Progenitor cell of endocrine pancreas (in vitro differentiated cells): Measurements from ENCODE around the gene RELCH. TPM values are rescaled to one million over a fixed set of nuclear protein-coding genes. Genes with fewer than 3 reads are reported as not detected.

Experiments
- DNase-seq: peaks from one replicate; pipeline ENCODE4 v3.0.0; 2021; ENCODE audit warnings: low spot score; ENCODE audit not compliant: unreplicated experiment
- H3K27ac Mint-ChIP-seq: 2 replicates; pipeline ENCODE4 v1.8.0; 2021; ENCODE audit warnings: mild to moderate bottlenecking, moderate library complexity, mixed read lengths
- H3K27me3 Mint-ChIP-seq: 2 replicates; pipeline ENCODE4 v1.8.0; 2021; ENCODE audit warnings: mixed read lengths
- H3K36me3 Mint-ChIP-seq: 2 replicates; pipeline ENCODE4 v1.8.0; 2022; ENCODE audit warnings: mixed read lengths; ENCODE audit not compliant: insufficient read depth
- H3K4me1 Mint-ChIP-seq: 2 replicates; pipeline ENCODE4 v1.8.0; 2021; ENCODE audit warnings: low read depth, mixed read lengths
- H3K4me3 Mint-ChIP-seq: 2 replicates; pipeline ENCODE4 v1.8.0; 2021; ENCODE audit warnings: low read depth, mild to moderate bottlenecking, moderate library complexity, mixed read lengths
- H3K9me3 Mint-ChIP-seq: 2 replicates; pipeline ENCODE4 v1.8.0; 2021; ENCODE audit warnings: low read depth, mixed read lengths
- CTCF ChIP-seq: fragments of 200-600 bp; sonication (generic); IDR thresholded peaks from one replicate; pipeline ENCODE4 v1.5.0; 2021; ENCODE audit warnings: antibody characterized with exemption, mild to moderate bottlenecking; ENCODE audit not compliant: unreplicated experiment
- total RNA-seq: library from RNA; stranded (reverse); gene quantifications from 2 replicates; pipeline ENCODE4 v1.2.1, GENCODE V29; 2021

The RELCH gene
- total RNA-seq, 1 donor from 2014 or later, result 34.7 TPM

GRCh38 chr18:62210138-62210537, 23.1 kb downstream of the RELCH start:
- no peak for TF ChIP-seq CTCF
- Mint-ChIP-seq H3K36me3 (peaks cover 30% of the 10 kb centered on the region), H3K4me3 (no peak overlapping the region), H3K27ac (no peak overlapping the region), H3K4me1 (peaks cover 14% of the 10 kb centered on the region), H3K27me3 (no peaks in the 10 kb centered on the region), H3K9me3 (peaks cover 12% of the 10 kb centered on the region)
- no peak for DNase-seq

- Mint-ChIP-seq H3K4me3 (no peak overlapping the region), H3K27me3 (no peaks in the 10 kb centered on the region), H3K36me3 (peaks cover 34% of the 10 kb centered on the region), H3K4me1 (peaks cover 10% of the 10 kb centered on the region), H3K27ac (no peak overlapping the region), H3K9me3 (peaks cover 12% of the 10 kb centered on the region)
- no peak for TF ChIP-seq CTCF
- DNase-seq, result no peak
Observed at GRCh38 chr18:62211325-62211828, 24.3 kb downstream of the RELCH start.

GRCh38 chr18:62214790-62215189, 27.7 kb downstream of the RELCH start:
- Mint-ChIP-seq H3K27me3 (no peaks in the 10 kb centered on the region), H3K4me1 (peaks cover 3% of the 10 kb centered on the region), H3K4me3 (no peak overlapping the region), H3K36me3 (peaks cover 20% of the 10 kb centered on the region), H3K9me3 (peaks cover 5% of the 10 kb centered on the region), H3K27ac (no peak overlapping the region)
- no peak for TF ChIP-seq CTCF
- no peak for DNase-seq

- no peak overlapping the region for H3K4me3 Mint-ChIP-seq
Observed at GRCh38 chr18:62224229-62224628, 37.2 kb downstream of the RELCH start.

GRCh38 chr18:62226047-62226446, 39.0 kb downstream of the RELCH start:
- TF ChIP-seq CTCF, result no peak
- Mint-ChIP-seq H3K4me3 (no peak overlapping the region), H3K4me1 (no peaks in the 10 kb centered on the region), H3K9me3 (peaks cover 18% of the 10 kb centered on the region), H3K27me3 (no peaks in the 10 kb centered on the region), H3K36me3 (peaks cover 52% of the 10 kb centered on the region), H3K27ac (no peak overlapping the region)
- DNase-seq, result no peak

More at GRCh38 chr18:62224229-62224628, 37.2 kb downstream of the RELCH start:
- Mint-ChIP-seq H3K9me3 (peaks cover 18% of the 10 kb centered on the region), H3K27me3 (no peaks in the 10 kb centered on the region), H3K36me3 (peaks cover 49% of the 10 kb centered on the region), H3K27ac (no peak overlapping the region), H3K4me1 (no peaks in the 10 kb centered on the region)
- DNase-seq, result no peak
- no peak for TF ChIP-seq CTCF
